ENCODE data around the gene AP1M1. TPM values are rescaled to one million over a fixed set of nuclear protein-coding genes. Genes with fewer than 3 reads are reported as not detected.

Gene AP1M1
- total and polyA plus RNA-seq, 4 donors, result 47.0 to 105 (median 81.9) TPM

GRCh38 chr19:16265890-16266585 is 68.3 kb downstream of the AP1M1 start:
- no peak for DNase-seq (ENCODE audit: low read depth in 4 of 6, low spot score in 6 of 6)
- H3K9me3 ChIP-seq (ENCODE audit: control insufficient read depth, insufficient read depth, low read length), result no peaks in the 10 kb centered on the region
- no peaks in the 10 kb centered on the region for H3K4me1 ChIP-seq (ENCODE audit: control insufficient read depth, insufficient read depth, low read length)
- 94% methylated on average over 12 of the region's 14 CpGs for WGBS (ENCODE audit: insufficient coverage)
- no peak overlapping the region for H3K4me3 ChIP-seq (ENCODE audit: low read depth, low read length)
- H3K36me3 ChIP-seq (ENCODE audit: control insufficient read depth, insufficient read depth, low read length), result no peaks in the 10 kb centered on the region
- no peak overlapping the region for H3K27ac ChIP-seq (ENCODE audit: low read depth, low read length)
- H3K27me3 ChIP-seq (ENCODE audit: control insufficient read depth, insufficient read depth, low read length), result no peaks in the 10 kb centered on the region

DNA sequence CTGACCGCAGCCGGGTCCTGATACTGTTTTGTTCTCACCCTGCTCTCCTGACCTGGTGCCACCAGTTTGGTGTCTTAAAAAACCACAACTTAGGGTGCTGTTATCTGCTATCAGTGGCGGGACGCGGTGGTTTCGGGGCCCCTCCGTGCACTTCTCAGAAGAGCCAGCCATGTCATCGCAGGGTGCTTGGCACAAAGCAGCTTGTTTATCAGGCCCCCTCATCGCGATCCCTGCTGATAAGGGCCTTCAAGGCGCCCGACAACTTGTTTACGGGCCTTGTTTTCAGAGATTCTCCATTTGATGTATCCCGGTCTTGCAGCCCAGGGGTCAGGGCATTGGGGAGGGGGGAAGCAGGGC is 68.9 kb downstream of the AP1M1 start:
- Histone ChIP-seq H3K27me3 (ENCODE audit: control insufficient read depth, insufficient read depth, low read length) (no peaks in the 10 kb centered on the region), H3K4me1 (ENCODE audit: control insufficient read depth, insufficient read depth, low read length) (no peaks in the 10 kb centered on the region), H3K4me3 (ENCODE audit: low read depth, low read length) (no peak overlapping the region), H3K36me3 (ENCODE audit: control insufficient read depth, insufficient read depth, low read length) (no peaks in the 10 kb centered on the region), H3K27ac (ENCODE audit: low read depth, low read length) (no peak overlapping the region), H3K9me3 (ENCODE audit: control insufficient read depth, insufficient read depth, low read length) (no peaks in the 10 kb centered on the region)
- DNase-seq (ENCODE audit: low read depth in 4 of 6, low spot score in 6 of 6), result no peak
- 69% methylated on average over 14 of the region's 14 CpGs for WGBS (ENCODE audit: insufficient coverage)

DNA sequence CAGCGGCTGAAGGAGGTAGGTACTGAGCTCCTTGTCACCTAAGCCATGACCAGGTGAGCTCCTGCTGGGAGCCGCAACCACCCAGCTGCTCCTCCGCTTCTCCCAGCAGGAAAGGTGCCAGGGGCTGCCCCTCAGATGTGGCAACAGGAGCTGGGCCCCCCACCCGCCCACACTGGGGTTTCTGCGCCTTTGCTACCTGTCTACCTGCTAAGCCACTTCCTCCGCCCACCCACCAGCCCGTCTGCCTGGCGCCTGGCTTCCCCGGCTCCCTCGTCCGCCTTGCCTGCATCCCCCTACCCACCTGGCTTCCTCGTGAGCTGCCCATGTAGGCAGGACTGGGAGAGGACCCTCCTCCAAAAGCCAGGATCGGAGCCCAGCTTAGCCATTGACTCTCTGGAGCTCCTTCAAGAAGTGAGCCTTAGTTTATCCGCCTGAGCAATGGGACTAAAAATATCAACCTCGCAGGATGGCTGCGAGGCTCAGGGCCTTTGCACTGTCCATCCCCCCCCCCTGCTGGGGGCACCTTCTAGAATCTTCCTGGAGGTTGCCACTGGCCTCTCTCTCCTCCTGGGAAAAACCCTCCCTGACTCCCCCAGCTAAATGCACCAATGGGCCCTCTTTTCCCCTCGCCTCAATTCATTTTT is 71.1 kb downstream of the AP1M1 start:
- no peaks in the 10 kb centered on the region for H3K36me3 ChIP-seq (ENCODE audit: control insufficient read depth, insufficient read depth, low read length)
- H3K4me3 ChIP-seq (ENCODE audit: low read depth, low read length), result no peak overlapping the region
- peaks cover 11% of the 10 kb centered on the region for H3K4me1 ChIP-seq (ENCODE audit: control insufficient read depth, insufficient read depth, low read length)
- H3K27ac ChIP-seq (ENCODE audit: low read depth, low read length), result no peak overlapping the region
- 86% methylated on average over 15 of the region's 17 CpGs for WGBS (ENCODE audit: insufficient coverage)
- no peak for DNase-seq (ENCODE audit: low read depth in 4 of 6, low spot score in 6 of 6)
- H3K9me3 ChIP-seq (ENCODE audit: control insufficient read depth, insufficient read depth, low read length), result no peaks in the 10 kb centered on the region
- H3K27me3 ChIP-seq (ENCODE audit: control insufficient read depth, insufficient read depth, low read length), result no peaks in the 10 kb centered on the region

- H3K27ac ChIP-seq (ENCODE audit: low read depth, low read length), result peak overlapping the region; percentile 74
- H3K4me1 ChIP-seq (ENCODE audit: control insufficient read depth, insufficient read depth, low read length), result peaks cover 11% of the 10 kb centered on the region
- H3K4me3 ChIP-seq (ENCODE audit: low read depth, low read length), result no peak overlapping the region
- no peaks in the 10 kb centered on the region for H3K27me3 ChIP-seq (ENCODE audit: control insufficient read depth, insufficient read depth, low read length)
- WGBS (ENCODE audit: insufficient coverage), result 21% methylated on average over 14 of the region's 14 CpGs
- peak in 2 of 6 donors; percentile 72 to 82 for DNase-seq (ENCODE audit: low read depth in 4 of 6, low spot score in 6 of 6)
- no peaks in the 10 kb centered on the region for H3K9me3 ChIP-seq (ENCODE audit: control insufficient read depth, insufficient read depth, low read length)
- no peaks in the 10 kb centered on the region for H3K36me3 ChIP-seq (ENCODE audit: control insufficient read depth, insufficient read depth, low read length)
Measured at GRCh38 chr19:16272945-16273344, 75.2 kb downstream of the AP1M1 start.

DNA sequence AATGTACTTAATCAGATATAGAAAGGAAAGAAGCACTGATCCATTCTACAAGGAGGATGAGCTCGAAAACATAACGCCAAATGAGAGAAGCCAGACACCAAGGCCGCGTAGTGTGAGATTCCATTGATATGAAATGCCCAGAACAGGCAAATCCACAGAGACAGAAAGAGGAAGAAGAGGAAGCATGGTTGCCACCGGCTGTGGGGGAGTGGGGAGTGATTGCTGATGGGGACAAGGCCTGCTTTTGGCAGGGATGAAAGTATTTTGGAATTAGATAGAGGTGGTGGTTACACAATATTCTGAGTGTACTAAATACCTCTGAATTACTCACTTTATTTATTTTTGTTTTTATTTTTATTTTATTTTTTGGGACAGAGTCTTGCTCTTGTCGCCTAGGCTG is 76.7 kb downstream of the AP1M1 start:
- Histone ChIP-seq H3K36me3 (ENCODE audit: control insufficient read depth, insufficient read depth, low read length) (no peaks in the 10 kb centered on the region), H3K4me1 (ENCODE audit: control insufficient read depth, insufficient read depth, low read length) (peaks cover 11% of the 10 kb centered on the region), H3K27me3 (ENCODE audit: control insufficient read depth, insufficient read depth, low read length) (no peaks in the 10 kb centered on the region), H3K9me3 (ENCODE audit: control insufficient read depth, insufficient read depth, low read length) (no peaks in the 10 kb centered on the region), H3K4me3 (ENCODE audit: low read depth, low read length) (no peak overlapping the region), H3K27ac (ENCODE audit: low read depth, low read length) (no peak overlapping the region)
- WGBS (ENCODE audit: insufficient coverage), result 89% methylated on average over 5 of the region's 6 CpGs
- no peak for DNase-seq (ENCODE audit: low read depth in 4 of 6, low spot score in 6 of 6)

DNA sequence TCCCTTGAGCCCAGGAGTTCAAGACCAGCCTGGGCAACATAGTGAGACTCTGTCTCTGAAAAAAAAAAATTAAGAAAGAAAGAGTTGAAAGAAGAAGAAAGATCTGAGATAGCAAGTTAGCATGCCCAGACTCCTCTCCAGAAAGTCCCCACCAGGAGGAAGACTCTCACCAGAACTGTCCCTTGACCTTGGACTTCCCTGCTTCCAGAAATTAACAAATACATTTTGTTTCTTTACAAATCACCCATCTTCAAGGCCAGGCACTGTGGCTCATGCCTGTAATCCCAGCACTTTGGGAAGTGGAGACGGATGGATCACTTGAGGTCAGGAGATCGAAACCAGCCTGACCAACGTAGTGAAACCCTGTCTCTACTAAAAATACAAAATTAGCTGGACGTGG is 82.6 kb downstream of the AP1M1 start:
- Histone ChIP-seq H3K9me3 (ENCODE audit: control insufficient read depth, insufficient read depth, low read length) (no peaks in the 10 kb centered on the region), H3K36me3 (ENCODE audit: control insufficient read depth, insufficient read depth, low read length) (no peaks in the 10 kb centered on the region), H3K27ac (ENCODE audit: low read depth, low read length) (no peak overlapping the region), H3K4me1 (ENCODE audit: control insufficient read depth, insufficient read depth, low read length) (peaks cover 16% of the 10 kb centered on the region), H3K27me3 (ENCODE audit: control insufficient read depth, insufficient read depth, low read length) (no peaks in the 10 kb centered on the region), H3K4me3 (ENCODE audit: low read depth, low read length) (no peak overlapping the region)
- WGBS (ENCODE audit: insufficient coverage), result 90% methylated on average over 3 of the region's 4 CpGs
- DNase-seq (ENCODE audit: low read depth in 4 of 6, low spot score in 6 of 6), result no peak

GRCh38 chr19:16281743-16282142 is 84.0 kb downstream of the AP1M1 start:
- Histone ChIP-seq H3K4me3 (ENCODE audit: low read depth, low read length) (no peak overlapping the region), H3K36me3 (ENCODE audit: control insufficient read depth, insufficient read depth, low read length) (no peaks in the 10 kb centered on the region), H3K9me3 (ENCODE audit: control insufficient read depth, insufficient read depth, low read length) (no peaks in the 10 kb centered on the region), H3K27me3 (ENCODE audit: control insufficient read depth, insufficient read depth, low read length) (peaks cover 3% of the 10 kb centered on the region), H3K4me1 (ENCODE audit: control insufficient read depth, insufficient read depth, low read length) (peaks cover 28% of the 10 kb centered on the region), H3K27ac (ENCODE audit: low read depth, low read length) (no peak overlapping the region)
- DNase-seq (ENCODE audit: low read depth in 4 of 6, low spot score in 6 of 6), result no peak
- 100% methylated on average over 1 of the region's 5 CpGs for WGBS (ENCODE audit: insufficient coverage)

GRCh38 chr19:16283210-16284061 is 85.7 kb downstream of the AP1M1 start:
- 2% methylated on average over 35 of the region's 36 CpGs for WGBS (ENCODE audit: insufficient coverage)
- Histone ChIP-seq H3K4me1 (ENCODE audit: control insufficient read depth, insufficient read depth, low read length) (peaks cover 28% of the 10 kb centered on the region), H3K4me3 (ENCODE audit: low read depth, low read length) (peak overlapping the region; percentile 9), H3K27me3 (ENCODE audit: control insufficient read depth, insufficient read depth, low read length) (peaks cover 3% of the 10 kb centered on the region), H3K27ac (ENCODE audit: low read depth, low read length) (peak overlapping the region; percentile 93), H3K9me3 (ENCODE audit: control insufficient read depth, insufficient read depth, low read length) (no peaks in the 10 kb centered on the region), H3K36me3 (ENCODE audit: control insufficient read depth, insufficient read depth, low read length) (no peaks in the 10 kb centered on the region)
- peak in 4 of 6 donors; percentile 47 to 93 (median 72) for DNase-seq (ENCODE audit: low read depth in 4 of 6, low spot score in 6 of 6)

- 94% methylated on average over 9 of the region's 9 CpGs for WGBS (ENCODE audit: insufficient coverage)
- Histone ChIP-seq H3K27ac (ENCODE audit: low read depth, low read length) (peak overlapping the region; percentile 93), H3K27me3 (ENCODE audit: control insufficient read depth, insufficient read depth, low read length) (peaks cover 3% of the 10 kb centered on the region), H3K4me3 (ENCODE audit: low read depth, low read length) (no peak overlapping the region), H3K4me1 (ENCODE audit: control insufficient read depth, insufficient read depth, low read length) (peaks cover 28% of the 10 kb centered on the region), H3K36me3 (ENCODE audit: control insufficient read depth, insufficient read depth, low read length) (no peaks in the 10 kb centered on the region), H3K9me3 (ENCODE audit: control insufficient read depth, insufficient read depth, low read length) (no peaks in the 10 kb centered on the region)
- DNase-seq (ENCODE audit: low read depth in 4 of 6, low spot score in 6 of 6), result no peak
Measured at GRCh38 chr19:16284505-16284904, 86.8 kb downstream of the AP1M1 start.

All from spinal cord (tissue), 10 donors.